Right renal cortex interstitium (tissue), 3 donors: ENCODE measurements around the gene TENM4. TPM values are rescaled to one million over a fixed set of nuclear protein-coding genes. Genes with fewer than 3 reads are reported as not detected.
"Not testable (repeated sequence)": the region's sequence is repeated elsewhere in the genome, so short reads cannot be mapped to it uniquely, and the experiment has no call there.

Source experiments
- DNase-seq, 3 donors: peaks; one replicate each; pipeline ENCODE4 v3.0.0-alpha.2; 2013; ENCODE audit warnings: low read depth in 3 of 3, low spot score in 2 of 3
- polyA plus RNA-seq, 3 donors: library from polyadenylated mRNA; unstranded; fragments of 120-200 nt; gene quantifications; one replicate each; pipeline ENCODE4 v1.2.1, GENCODE V29; 2013; ENCODE audit not compliant: insufficient read length in 3 of 3

Gene TENM4
- polyA plus RNA-seq, 3 donors = 20.2 to 22.7 (median 21.1) TPM

DNA sequence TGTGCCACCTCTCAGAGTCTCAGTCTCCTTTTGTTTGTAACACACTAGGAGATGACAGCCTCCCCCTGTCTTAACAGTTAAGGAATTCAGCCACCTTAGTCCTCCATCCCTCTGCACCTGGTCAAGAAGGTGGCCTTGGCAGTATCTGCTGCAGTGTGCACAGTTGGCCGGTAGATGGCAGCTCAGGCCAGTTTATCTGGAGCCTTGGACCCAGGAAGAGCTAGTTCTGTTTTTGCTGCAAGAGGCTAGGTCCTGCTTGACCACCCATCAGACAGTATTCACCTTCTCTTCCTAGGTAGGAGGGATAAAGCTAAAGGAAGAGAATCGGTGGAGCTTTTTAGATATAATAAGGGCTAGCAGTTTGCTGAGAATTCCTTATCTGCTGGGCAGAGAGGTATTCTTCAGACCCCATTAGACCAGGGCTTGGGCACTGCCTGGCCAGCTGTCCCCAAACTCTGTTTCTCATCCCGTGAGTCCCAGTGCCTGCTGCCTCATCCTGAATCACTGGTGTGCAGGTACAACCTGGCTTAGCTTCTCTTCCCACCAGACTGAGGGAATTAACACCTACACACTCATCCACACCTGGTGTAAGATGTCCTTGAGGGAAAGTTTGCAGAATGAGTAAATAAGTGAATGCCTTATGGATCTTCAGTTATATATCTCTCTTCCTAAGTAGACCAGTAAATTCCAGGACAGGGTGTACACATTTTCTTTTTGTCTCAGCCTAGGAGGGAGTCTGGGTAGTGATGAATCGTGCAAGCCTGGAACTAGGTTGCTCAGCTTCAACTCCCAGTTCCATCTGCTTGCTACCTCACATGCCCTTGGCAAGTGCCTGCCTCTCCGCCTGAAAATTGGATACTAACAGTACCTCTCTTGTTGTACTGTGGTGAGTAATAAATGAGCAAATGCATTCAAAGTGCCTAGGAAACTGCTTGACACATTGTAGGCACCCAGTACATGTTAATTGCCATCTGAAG, 795.3 kb downstream of the TENM4 start:
- DNase-seq = peak; percentile 43 to 56 (median 56)

- no peak for DNase-seq
Observed at GRCh38 chr11:78643676-78644056, 797.2 kb downstream of the TENM4 start.

DNA sequence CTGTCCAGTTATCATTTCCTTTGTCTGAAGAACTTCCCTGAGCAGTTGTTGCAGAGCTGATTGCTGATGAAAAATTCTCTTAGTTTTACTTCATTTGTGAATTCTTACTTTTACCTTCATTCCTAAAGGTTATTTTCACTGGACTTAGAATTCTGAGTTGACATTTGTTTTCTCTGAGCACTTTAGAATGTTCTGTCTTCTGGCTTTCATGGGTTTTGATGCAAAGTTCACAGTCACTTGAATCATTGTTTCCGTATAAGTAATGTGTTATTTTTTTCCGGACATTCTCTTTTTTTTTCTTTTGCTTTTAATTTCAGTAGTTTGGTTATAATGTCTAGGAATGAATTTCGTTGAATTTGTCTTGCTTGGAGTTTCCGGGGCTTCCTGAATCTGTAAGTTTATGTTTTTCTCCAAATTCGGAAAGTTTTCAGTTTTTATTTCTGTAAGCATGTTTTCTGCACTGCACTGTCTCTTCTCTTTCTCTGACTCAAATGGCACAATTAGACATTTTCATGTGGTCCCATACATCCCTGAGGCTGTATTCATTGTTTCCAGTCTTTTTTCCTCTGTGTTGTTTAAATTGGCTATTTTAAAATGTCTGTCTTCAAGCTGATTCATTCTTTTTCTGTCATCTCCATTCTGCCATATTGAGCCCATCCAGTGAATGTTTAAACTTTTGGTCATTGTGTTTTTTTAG, 797.7 kb downstream of the TENM4 start:
- DNase-seq = no peak

DNA sequence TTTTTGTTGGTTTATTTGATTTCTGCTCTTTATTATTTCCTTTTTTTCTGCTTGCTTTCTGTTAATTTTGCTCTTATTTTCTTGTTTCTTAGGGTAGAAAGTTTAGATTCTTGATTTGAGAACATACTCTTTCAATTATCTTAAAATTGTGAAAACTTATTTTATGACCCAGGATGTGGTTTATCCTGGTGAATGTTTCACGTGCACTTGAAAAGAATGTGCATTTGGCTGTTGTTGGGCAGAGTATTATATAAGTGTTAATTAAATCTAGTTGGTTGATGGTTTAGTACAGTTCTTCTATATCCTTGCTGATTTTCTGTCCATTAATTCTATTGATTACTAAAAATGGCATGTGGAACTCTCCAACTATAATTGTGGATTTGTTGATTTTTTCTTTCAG, 799.3 kb downstream of the TENM4 start:
- DNase-seq = no peak

GRCh38 chr11:78638704-78639380, 802.0 kb downstream of the TENM4 start:
- no peak for DNase-seq

GRCh38 chr11:78637527-78637926, 803.3 kb downstream of the TENM4 start:
- not testable (repeated sequence) for DNase-seq

DNA sequence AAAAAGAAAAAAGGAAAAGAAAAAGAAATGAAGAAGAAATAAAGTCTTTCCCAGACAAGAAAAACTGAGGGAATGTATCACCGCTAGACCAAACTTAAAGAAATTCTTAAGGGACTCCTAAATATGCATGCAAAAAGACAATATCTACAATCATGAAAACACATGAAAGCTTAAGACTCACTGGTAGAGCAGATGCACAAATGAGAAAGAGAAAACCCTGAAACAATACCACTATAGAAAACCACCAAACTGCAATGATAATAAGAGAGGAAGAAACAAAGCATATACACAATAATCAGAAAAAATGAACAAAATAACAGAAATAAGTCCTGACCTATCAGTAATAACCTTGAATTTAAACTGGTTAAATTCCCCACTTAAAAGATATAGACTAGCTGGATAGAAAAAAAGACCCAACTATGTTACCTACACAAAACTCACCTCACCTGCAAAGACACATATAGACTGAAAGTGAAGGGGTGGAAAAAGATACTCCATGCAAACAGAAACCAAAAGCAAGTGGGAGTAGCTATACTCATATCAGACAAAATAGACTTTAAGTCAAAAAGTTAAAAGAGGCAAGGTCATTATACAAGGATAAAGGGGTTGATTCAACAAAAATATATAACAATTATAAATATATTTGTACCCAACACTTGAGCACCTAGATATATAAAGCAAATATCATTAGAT, 804.9 kb downstream of the TENM4 start:
- no peak for DNase-seq

DNA sequence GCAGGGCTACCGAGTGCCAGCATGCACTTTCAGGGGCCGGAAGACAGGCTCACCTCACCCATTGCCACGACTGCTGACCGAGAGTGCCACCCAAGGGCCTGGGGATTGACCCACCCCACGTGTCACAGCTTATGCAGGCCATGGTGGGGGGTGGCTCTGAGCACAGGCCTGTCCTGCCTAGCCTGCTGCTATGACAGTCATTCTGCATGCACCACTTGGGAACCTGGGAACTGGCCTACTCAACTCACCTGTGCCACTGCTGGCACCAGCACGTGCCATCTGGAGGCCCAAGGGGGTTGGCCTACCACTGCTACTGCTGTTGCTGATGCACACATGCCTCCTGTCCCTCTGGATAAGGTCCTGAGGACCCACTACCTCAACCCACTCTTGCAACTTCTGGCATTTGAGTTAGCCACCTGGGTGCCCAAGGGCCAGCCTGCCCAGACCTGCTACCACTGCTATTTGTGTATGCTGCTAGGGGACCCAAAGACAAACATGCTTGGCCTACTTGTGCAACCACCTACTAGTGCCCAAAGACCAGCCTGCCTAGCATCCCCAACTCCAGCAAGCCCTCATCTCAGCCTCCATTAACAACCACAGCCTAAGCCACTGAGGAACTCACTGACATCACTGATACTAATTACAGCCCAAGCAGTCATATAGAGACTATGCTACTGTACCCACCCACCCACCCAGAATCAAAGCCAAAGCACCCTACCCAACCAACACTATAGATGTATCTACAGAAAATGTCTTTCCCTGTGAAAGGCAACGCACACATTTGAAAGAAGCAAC, 807.1 kb downstream of the TENM4 start:
- no peak for DNase-seq

DNA sequence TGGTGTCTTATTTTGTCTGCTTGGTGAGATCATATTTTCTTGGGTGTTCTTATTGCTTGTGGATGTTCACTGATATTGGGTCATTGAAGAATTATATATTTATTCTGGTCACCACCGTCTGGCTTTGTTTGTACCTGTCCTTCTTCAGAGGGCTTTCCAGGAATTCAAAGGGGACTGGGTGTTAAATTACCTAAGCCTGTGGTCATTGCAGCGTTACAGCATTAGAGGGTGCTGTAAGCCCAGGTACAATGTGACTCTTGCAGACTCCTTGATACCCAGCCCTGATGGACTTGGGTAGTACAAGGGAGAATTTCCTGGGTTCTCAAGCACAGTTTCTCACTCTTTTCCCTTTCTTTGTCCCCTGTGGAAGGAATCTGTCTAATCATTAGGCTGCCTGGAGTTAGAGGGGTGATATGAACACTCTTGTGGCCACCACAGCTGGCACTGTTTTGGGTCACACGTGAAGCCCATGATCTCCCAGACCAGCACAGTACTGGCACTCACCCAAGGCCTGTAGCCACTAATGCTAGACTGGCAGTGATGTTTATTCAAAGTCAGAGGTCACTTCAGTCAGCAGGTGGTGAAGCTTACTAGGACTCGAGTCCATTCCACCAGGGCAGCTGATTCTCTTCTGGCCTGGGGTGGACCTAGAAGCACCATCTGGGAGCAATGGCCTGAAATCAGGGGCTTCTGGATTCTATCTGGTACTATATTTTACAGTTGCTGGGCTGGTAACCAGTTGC, 810.1 kb downstream of the TENM4 start:
- no peak for DNase-seq

GRCh38 chr11:78630155-78630554, 810.7 kb downstream of the TENM4 start:
- DNase-seq = no peak

GRCh38 chr11:78622666-78623065, 818.2 kb downstream of the TENM4 start:
- DNase-seq = no peak

DNA sequence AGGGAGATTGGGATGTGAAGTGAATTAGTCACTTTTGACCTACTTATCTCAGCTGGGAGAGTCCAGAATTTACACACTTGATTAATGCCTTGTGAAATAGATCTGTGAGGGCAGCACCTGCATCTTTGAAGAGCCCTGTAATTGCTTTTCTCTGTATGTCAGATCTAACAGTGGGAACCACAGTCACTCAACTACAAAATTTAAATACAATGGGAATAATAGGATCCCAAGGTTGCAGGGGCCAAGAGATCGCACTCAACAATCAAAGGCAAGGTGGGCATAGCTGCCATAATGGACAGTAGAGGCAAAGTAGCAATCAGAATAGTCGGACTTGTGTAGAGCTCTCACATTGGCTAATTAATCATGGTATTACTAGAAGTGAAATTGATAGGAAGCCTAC, 820.7 kb downstream of the TENM4 start:
- DNase-seq = no peak

DNA sequence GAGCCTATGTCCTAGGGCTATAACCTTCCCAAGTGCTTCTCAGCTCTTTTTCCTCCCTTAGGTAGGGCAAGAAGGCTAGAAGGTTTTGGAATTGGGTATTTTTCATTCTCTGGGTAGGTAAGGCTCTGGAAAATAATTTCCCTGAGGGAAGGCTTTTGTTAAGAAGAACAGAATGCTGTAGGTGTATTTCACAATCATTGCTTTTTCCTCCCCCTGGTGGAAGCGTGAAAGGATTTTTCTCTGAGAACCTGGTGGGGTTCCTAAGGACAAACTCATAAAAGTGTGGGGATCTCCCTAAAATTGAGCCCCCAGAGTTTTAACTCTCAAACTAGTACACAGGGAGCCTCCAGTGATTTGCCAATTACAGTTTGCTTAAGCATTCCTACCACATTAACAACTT, 825.1 kb downstream of the TENM4 start:
- DNase-seq = no peak

- DNase-seq = no peak
Observed at GRCh38 chr11:78613378-78613813, 827.4 kb downstream of the TENM4 start.

DNA sequence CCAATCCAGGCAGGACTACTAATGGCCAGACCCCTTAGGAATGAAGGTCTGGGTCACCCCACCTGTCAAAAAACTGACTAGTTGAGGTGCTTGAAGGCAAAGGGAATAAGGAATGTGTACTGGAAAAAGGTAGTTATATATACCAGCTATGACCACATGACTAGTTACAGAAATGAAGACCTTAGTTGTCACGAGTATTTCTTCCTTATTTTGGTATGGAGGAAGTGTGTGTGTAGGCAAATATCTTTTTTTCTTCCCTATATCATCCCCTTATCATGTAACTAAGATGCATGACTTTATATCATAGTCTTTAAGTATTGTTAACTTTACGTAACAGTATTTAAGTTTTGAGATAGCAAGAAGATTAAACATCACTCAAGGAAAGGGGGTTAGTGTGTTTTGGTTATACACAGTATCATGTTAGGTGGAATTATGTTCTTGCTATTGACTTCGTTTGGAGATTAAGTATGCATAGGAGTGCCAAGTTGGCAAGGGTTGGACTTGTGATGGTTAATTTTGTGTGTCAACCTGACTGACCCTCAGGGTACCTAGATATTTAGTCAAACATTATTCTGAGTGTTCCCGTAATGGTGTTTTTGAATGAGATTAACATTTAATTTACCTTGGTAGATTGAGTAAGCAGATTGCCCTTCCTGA, 828.0 kb downstream of the TENM4 start:
- no peak for DNase-seq

GRCh38 chr11:78609321-78609720, 831.5 kb downstream of the TENM4 start:
- DNase-seq = not testable (repeated sequence)

DNA sequence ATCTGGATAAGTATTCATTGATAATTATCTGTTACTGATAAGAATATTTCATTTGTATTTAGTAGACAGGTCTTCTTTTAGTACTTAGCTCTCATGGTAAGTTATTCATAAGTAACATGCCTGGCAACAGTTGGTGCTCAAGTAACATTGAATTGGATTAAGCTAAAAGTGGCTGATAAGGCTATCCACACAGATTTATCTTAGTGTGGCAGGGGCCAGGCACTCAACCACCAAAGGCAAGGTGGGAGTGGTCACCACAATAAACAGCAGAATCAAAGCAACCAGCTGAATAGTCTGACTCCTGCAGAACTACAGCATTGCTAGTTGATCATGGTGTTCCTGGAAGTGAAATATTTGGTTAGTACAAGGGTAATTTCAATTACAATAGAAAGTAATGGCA, 833.1 kb downstream of the TENM4 start:
- DNase-seq = no peak

GRCh38 chr11:78606667-78607066, 834.2 kb downstream of the TENM4 start:
- no peak for DNase-seq

GRCh38 chr11:78605296-78605695, 835.5 kb downstream of the TENM4 start:
- no peak for DNase-seq
